Stomach (tissue), 9 donors: Measurements from ENCODE around the gene PNRC2. TPM values are rescaled to one million over a fixed set of nuclear protein-coding genes. Genes with fewer than 3 reads are reported as not detected.

Experiments used
- DNase-seq, 2 donors: peaks; one replicate each; pipeline versions ENCODE4 v3.0.0 to v3.0.0-alpha.2; 2013 to 2019
- H3K27ac ChIP-seq, 5 donors: fragments of 200-600 bp in 4 of 5; sonication (generic) in 4 of 5; one replicate each; pipeline ENCODE4 v1.5.1; 2013 to 2019; ENCODE audit warnings: mild to moderate bottlenecking in 1 of 5, moderate library complexity in 1 of 5
- H3K27me3 ChIP-seq, 3 donors: fragments of 200-600 bp; sonication (generic); one replicate each; pipeline ENCODE4 v1.5.1; 2017 to 2019; ENCODE audit warnings: mixed run types in 1 of 3
- H3K36me3 ChIP-seq, 4 donors: fragments of 200-600 bp; sonication (generic); 1 replicate in 3 of 4; 2 replicates in 1 of 4; pipeline ENCODE4 v1.5.1; 2016 to 2019
- H3K4me1 ChIP-seq, 4 donors: fragments of 200-600 bp; sonication (generic); one replicate each; pipeline ENCODE4 v1.5.1; 2016 to 2019
- H3K4me3 ChIP-seq, 4 donors: fragments of 200-600 bp; sonication (generic) in 3 of 4; one replicate each; pipeline ENCODE4 v1.5.1; 2016 to 2019; ENCODE audit warnings: mild to moderate bottlenecking in 1 of 4
- H3K9me3 ChIP-seq, 4 donors: fragments of 200-600 bp; sonication (generic); one replicate each; pipeline ENCODE4 v1.5.1; 2016 to 2019
- CTCF ChIP-seq, 7 experiments: fragments of 450-650 bp in 4 of 7; fragments of 200-600 bp in 3 of 7; sonication (generic) in 3 of 7; IDR thresholded peaks; one replicate each; pipeline ENCODE4 v1.5.1; 2016 to 2019; ENCODE audit warnings: antibody characterized with exemption in 7 of 7, control low read depth in 2 of 7, mild to moderate bottlenecking in 1 of 7
- EP300 ChIP-seq: sonication (generic); formaldehyde crosslinking; IDR thresholded peaks from one replicate; pipeline ENCODE4 v1.6.1; 2017; ENCODE audit warnings: antibody characterized with exemption
- POLR2A ChIP-seq, 4 donors: fragments of 450-650 bp; IDR thresholded peaks; one replicate each; pipeline ENCODE4 v1.6.1; 2016; ENCODE audit warnings: antibody characterized with exemption in 4 of 4, control low read depth in 2 of 4, mild to moderate bottlenecking in 1 of 4, moderate library complexity in 1 of 4
- POLR2AphosphoS5 ChIP-seq, 3 donors: sonication (generic); formaldehyde crosslinking; IDR thresholded peaks; one replicate each; pipeline ENCODE4 v1.6.1; 2016; ENCODE audit warnings: antibody characterized with exemption in 3 of 3
- WGBS, 5 donors: extraction: QIAGEN DNeasy Blood & Tissue Kit in 3 of 5; methylation state at CpG; one replicate each; pipeline versions ENCODE4 v1.1.5 to v1.1.7; 2013 to 2018; 5-methylcytosine and 5-hydroxymethylcytosine counted together
- intact Hi-C: fragments of 100-400 bp; cut with DNase I; formaldehyde crosslinking; loops from one replicate; pipeline ENCODE4 v1.15.1; 2023; ENCODE audit warnings: low total_unique reads
- polyA plus RNA-seq, 3 donors: library from polyadenylated mRNA; stranded (reverse); fragments of 200-250 nt; gene quantifications; one replicate each; pipeline ENCODE4 v1.2.3, GENCODE V29; 2013
- total RNA-seq, 5 donors: library from RNA; depleted of rRNA; stranded (reverse); fragments of >200 nt; gene quantifications; one replicate each; pipeline versions ENCODE4 v1.1.0 to v1.2.3, GENCODE V29; 2014 to 2016
- donor health status: healthy with polysubstance abuse.
- donor health status: Bipolar disorder and iron deficiency.
- donor health status: healthy.

Gene PNRC2
- total and polyA plus RNA-seq, 8 donors = 38.5 to 181 (median 67.4) TPM

GRCh38 chr1:23977854-23978191 lies 18.2 kb downstream of the PNRC2 start:
- intact Hi-C loops = no loop called here
- Histone ChIP-seq H3K4me3 (peak overlapping the region in 2 of 4 donors; percentile 84 to 94), H3K4me1 (peaks cover 34 to 79% (median 58%) of the 10 kb centered on the region in 4 donors), H3K36me3 (peaks cover 5 to 22% (median 21%) of the 10 kb centered on the region in 4 donors), H3K27ac (peak overlapping the region in 2 of 5 donors; percentile 47 to 98), H3K9me3 (no peaks in the 10 kb centered on the region), H3K27me3 (no peaks in the 10 kb centered on the region)
- 29 to 55% (median 40%) methylated on average over 1 of the region's 1 CpG for WGBS, 5 donors
- TF ChIP-seq POLR2A (IDR thresholded peaks at IDR 0.05) = no peak
- TF ChIP-seq POLR2AphosphoS5 (IDR thresholded peaks at IDR 0.05) = no peak
- no peak for TF ChIP-seq EP300
- no peak for DNase-seq

- WGBS, 5 donors = 0 to 2% (median 1%) methylated on average over 4 of the region's 4 CpGs
- Histone ChIP-seq H3K4me3 (peak overlapping the region; percentile 84 to 94 (median 86)), H3K36me3 (peaks cover 4 to 12% (median 11%) of the 10 kb centered on the region in 4 donors), H3K9me3 (no peaks in the 10 kb centered on the region), H3K27ac (peak overlapping the region in 4 of 5 donors; percentile 97 to 98 (median 98)), H3K27me3 (no peaks in the 10 kb centered on the region), H3K4me1 (peaks cover 38 to 73% (median 57%) of the 10 kb centered on the region in 4 donors)
- intact Hi-C loops = no loop called here
- no peak for DNase-seq
- TF ChIP-seq CTCF (IDR thresholded peaks at IDR 0.05) (no peak), POLR2A (IDR thresholded peaks at IDR 0.05) (no peak), POLR2AphosphoS5 (IDR thresholded peaks at IDR 0.05) (no peak), EP300 (no peak)
These were observed 19.2 kb downstream of the PNRC2 start for GRCh38 chr1:23978805-23979204.

GRCh38 chr1:23979387-23979880 lies 19.8 kb downstream of the PNRC2 start:
- Histone ChIP-seq H3K9me3 (no peaks in the 10 kb centered on the region), H3K36me3 (peaks cover 4 to 6% (median 5%) of the 10 kb centered on the region in 4 donors), H3K4me3 (peak overlapping the region; percentile 84 to 94 (median 86)), H3K27ac (peak overlapping the region; percentile 97 to 100 (median 98)), H3K4me1 (peaks cover 43 to 73% (median 58%) of the 10 kb centered on the region in 4 donors), H3K27me3 (no peaks in the 10 kb centered on the region)
- WGBS, 5 donors = 0 to 1% (median 0%) methylated on average over 12 to 13 of the region's 13 CpGs
- no peak for DNase-seq
- intact Hi-C loops = no loop called here
- no peak for TF ChIP-seq EP300
- no peak for TF ChIP-seq POLR2A (IDR thresholded peaks at IDR 0.05)
- no peak for TF ChIP-seq CTCF (IDR thresholded peaks at IDR 0.05)

GRCh38 chr1:23979881-23980727 lies 20.5 kb downstream of the PNRC2 start, which contains the start of gene SRSF10:
Gene SRSF10 (minus strand): TSS chr1:23980327. CDS start chr1:23980255, 72 bp downstream.
- Histone ChIP-seq H3K4me1 (peaks cover 49 to 73% (median 61%) of the 10 kb centered on the region in 4 donors), H3K27ac (peak within 1 kb of the TSS; percentile 97 to 100 (median 98)), H3K9me3 (no peaks in the 10 kb centered on the region), H3K36me3 (no peaks in the 10 kb centered on the region), H3K27me3 (no peaks in the 10 kb centered on the region), H3K4me3 (peak within 1 kb of the TSS; percentile 84 to 94 (median 86))
- peak; percentile 98 to 100 for DNase-seq
- TF ChIP-seq POLR2A (IDR thresholded peaks at IDR 0.05) (peak in 2 of 4 donors; percentile 96 to 97), CTCF (IDR thresholded peaks at IDR 0.05) (peak in 4 of 7 experiments; percentile 6 to 68 (median 20)), POLR2AphosphoS5 (IDR thresholded peaks at IDR 0.05) (peak; percentile 90 to 99 (median 99)), EP300 (no peak)
- WGBS, 5 donors = 0 to 1% (median 1%) methylated on average over 58 to 84 of the region's 84 CpGs
- intact Hi-C loops = no loop called here
